SKM-1 (cell line): ENCODE data around the gene EMC10.
"Not testable (repeated sequence)": the region's sequence is repeated elsewhere in the genome, so short reads cannot be mapped to it uniquely, and the experiment has no call there.

Experiments used
- DNase-seq: peaks from one replicate; lab custom pipeline; 2025; ENCODE audit not compliant: unreplicated experiment; lab: John Stamatoyannopoulos, UW

The EMC10 gene

GRCh38 chr19:50450369-50451222 lies 25.7 kb upstream of the EMC10 start:
- DNase-seq: no peak

- DNase-seq: no peak
These were observed 25.1 kb upstream of the EMC10 start for GRCh38 chr19:50451223-50451534.

GRCh38 chr19:50453243-50453642 lies 23.1 kb upstream of the EMC10 start:
- DNase-seq: no peak

- DNase-seq: no peak
These were observed 20.3 kb upstream of the EMC10 start for GRCh38 chr19:50455992-50456391.

GRCh38 chr19:50457300-50457699 lies 19.0 kb upstream of the EMC10 start:
- no peak for DNase-seq

- DNase-seq: no peak
These were observed 17.8 kb upstream of the EMC10 start for GRCh38 chr19:50458396-50459066.

GRCh38 chr19:50459067-50459456 lies 17.2 kb upstream of the EMC10 start:
- no peak for DNase-seq

GRCh38 chr19:50459638-50460037 lies 16.7 kb upstream of the EMC10 start:
- no peak for DNase-seq

- DNase-seq: no peak
These were observed 16.0 kb upstream of the EMC10 start for GRCh38 chr19:50460161-50460765.

- DNase-seq: peak; percentile 11
These were observed 15.0 kb upstream of the EMC10 start for GRCh38 chr19:50461066-50461875.

- no peak for DNase-seq
These were observed 13.3 kb upstream of the EMC10 start for GRCh38 chr19:50462970-50463369.

GRCh38 chr19:50464348-50464747 lies 12.0 kb upstream of the EMC10 start:
- DNase-seq: no peak

GRCh38 chr19:50465000-50465399 lies 11.3 kb upstream of the EMC10 start:
- no peak for DNase-seq

GRCh38 chr19:50465986-50466705 lies 10.2 kb upstream of the EMC10 start:
- DNase-seq: no peak

GRCh38 chr19:50466706-50467039 lies 9.6 kb upstream of the EMC10 start:
- no peak for DNase-seq

- DNase-seq: no peak
These were observed 8.7 kb upstream of the EMC10 start for GRCh38 chr19:50467566-50467965.

- no peak for DNase-seq
These were observed 7.5 kb upstream of the EMC10 start for GRCh38 chr19:50468818-50469217.

- DNase-seq: not testable (repeated sequence)
These were observed 3.0 kb upstream of the EMC10 start for GRCh38 chr19:50473336-50473735.

- DNase-seq: no peak
These were observed 1.2 kb upstream of the EMC10 start for GRCh38 chr19:50475101-50475568.

- no peak for DNase-seq
These were observed 527 bp upstream of the EMC10 start for GRCh38 chr19:50475736-50476223.

- no peak for DNase-seq
These were observed 566 bp downstream of the EMC10 start for GRCh38 chr19:50476907-50477238.
